ENCODE data around the gene PELI2.

PELI2 gene

GRCh38 chr14:56211844-56212243, 93.6 kb downstream of the PELI2 start:
- Histone ChIP-seq H3K9me3 (ENCODE audit: low read length) (no peaks in the 10 kb centered on the region), H3K4me1 (ENCODE audit: insufficient read depth, low read length) (peaks cover 22% of the 10 kb centered on the region), H3K27me3 (ENCODE audit: control insufficient read depth in 1 of 2, insufficient read depth in 2 of 2, low read length in 2 of 2) (no peaks in the 10 kb centered on the region), H3K4me3 (ENCODE audit: low read depth in 1 of 2, low read length in 2 of 2) (no peak overlapping the region), H3K36me3 (ENCODE audit: insufficient read depth, low read length) (no peaks in the 10 kb centered on the region), H3K27ac (ENCODE audit: low read depth, low read length) (no peak overlapping the region), H3K9ac (ENCODE audit: low read length) (no peak overlapping the region)

GRCh38 chr14:56212521-56212920, 94.3 kb downstream of the PELI2 start:
- Histone ChIP-seq H3K4me1 (ENCODE audit: insufficient read depth, low read length) (peaks cover 28% of the 10 kb centered on the region), H3K36me3 (ENCODE audit: insufficient read depth, low read length) (no peaks in the 10 kb centered on the region), H3K27ac (ENCODE audit: low read depth, low read length) (no peak overlapping the region), H3K9ac (ENCODE audit: low read length) (no peak overlapping the region), H3K27me3 (ENCODE audit: control insufficient read depth in 1 of 2, insufficient read depth in 2 of 2, low read length in 2 of 2) (no peaks in the 10 kb centered on the region), H3K4me3 (ENCODE audit: low read depth in 1 of 2, low read length in 2 of 2) (no peak overlapping the region), H3K9me3 (ENCODE audit: low read length) (no peaks in the 10 kb centered on the region)

- Histone ChIP-seq H3K9me3 (ENCODE audit: low read length) (no peaks in the 10 kb centered on the region), H3K9ac (ENCODE audit: low read length) (no peak overlapping the region), H3K36me3 (ENCODE audit: insufficient read depth, low read length) (no peaks in the 10 kb centered on the region), H3K4me1 (ENCODE audit: insufficient read depth, low read length) (peaks cover 29% of the 10 kb centered on the region), H3K4me3 (ENCODE audit: low read depth in 1 of 2, low read length in 2 of 2) (no peak overlapping the region), H3K27me3 (ENCODE audit: control insufficient read depth in 1 of 2, insufficient read depth in 2 of 2, low read length in 2 of 2) (no peaks in the 10 kb centered on the region), H3K27ac (ENCODE audit: low read depth, low read length) (no peak overlapping the region)
Observed at GRCh38 chr14:56213306-56213705, 95.1 kb downstream of the PELI2 start.

- Histone ChIP-seq H3K36me3 (ENCODE audit: insufficient read depth, low read length) (no peaks in the 10 kb centered on the region), H3K9ac (ENCODE audit: low read length) (no peak overlapping the region), H3K27me3 (ENCODE audit: control insufficient read depth in 1 of 2, insufficient read depth in 2 of 2, low read length in 2 of 2) (no peaks in the 10 kb centered on the region), H3K9me3 (ENCODE audit: low read length) (no peaks in the 10 kb centered on the region), H3K4me1 (ENCODE audit: insufficient read depth, low read length) (peaks cover 47% of the 10 kb centered on the region), H3K27ac (ENCODE audit: low read depth, low read length) (no peak overlapping the region), H3K4me3 (ENCODE audit: low read depth in 1 of 2, low read length in 2 of 2) (no peak overlapping the region)
Observed at GRCh38 chr14:56215180-56215579, 97.0 kb downstream of the PELI2 start.

GRCh38 chr14:56216626-56217379, 98.6 kb downstream of the PELI2 start:
- H3K4me3 ChIP-seq (ENCODE audit: low read depth in 1 of 2, low read length in 2 of 2) = no peak overlapping the region
- H3K9ac ChIP-seq (ENCODE audit: low read length) = no peak overlapping the region
- no peaks in the 10 kb centered on the region for H3K9me3 ChIP-seq (ENCODE audit: low read length)
- peaks cover 58% of the 10 kb centered on the region for H3K4me1 ChIP-seq (ENCODE audit: insufficient read depth, low read length)
- no peak overlapping the region for H3K27ac ChIP-seq (ENCODE audit: low read depth, low read length)
- H3K27me3 ChIP-seq (ENCODE audit: control insufficient read depth in 1 of 2, insufficient read depth in 2 of 2, low read length in 2 of 2) = no peaks in the 10 kb centered on the region
- H3K36me3 ChIP-seq (ENCODE audit: insufficient read depth, low read length) = no peaks in the 10 kb centered on the region

- Histone ChIP-seq H3K9ac (ENCODE audit: low read length) (no peak overlapping the region), H3K4me1 (ENCODE audit: insufficient read depth, low read length) (peaks cover 58% of the 10 kb centered on the region), H3K36me3 (ENCODE audit: insufficient read depth, low read length) (no peaks in the 10 kb centered on the region), H3K4me3 (ENCODE audit: low read depth in 1 of 2, low read length in 2 of 2) (no peak overlapping the region), H3K27ac (ENCODE audit: low read depth, low read length) (no peak overlapping the region), H3K27me3 (ENCODE audit: control insufficient read depth in 1 of 2, insufficient read depth in 2 of 2, low read length in 2 of 2) (no peaks in the 10 kb centered on the region), H3K9me3 (ENCODE audit: low read length) (no peaks in the 10 kb centered on the region)
Observed at GRCh38 chr14:56217380-56218045, 99.3 kb downstream of the PELI2 start.

- Histone ChIP-seq H3K27me3 (ENCODE audit: control insufficient read depth in 1 of 2, insufficient read depth in 2 of 2, low read length in 2 of 2) (no peaks in the 10 kb centered on the region), H3K9me3 (ENCODE audit: low read length) (no peaks in the 10 kb centered on the region), H3K36me3 (ENCODE audit: insufficient read depth, low read length) (no peaks in the 10 kb centered on the region), H3K4me1 (ENCODE audit: insufficient read depth, low read length) (peaks cover 58% of the 10 kb centered on the region), H3K4me3 (ENCODE audit: low read depth in 1 of 2, low read length in 2 of 2) (no peak overlapping the region), H3K9ac (ENCODE audit: low read length) (no peak overlapping the region), H3K27ac (ENCODE audit: low read depth, low read length) (no peak overlapping the region)
Observed at GRCh38 chr14:56219666-56220413, 101.6 kb downstream of the PELI2 start.

GRCh38 chr14:56221382-56222128, 103.3 kb downstream of the PELI2 start:
- Histone ChIP-seq H3K36me3 (ENCODE audit: insufficient read depth, low read length) (no peaks in the 10 kb centered on the region), H3K9ac (ENCODE audit: low read length) (no peak overlapping the region), H3K4me1 (ENCODE audit: insufficient read depth, low read length) (peaks cover 46% of the 10 kb centered on the region), H3K27ac (ENCODE audit: low read depth, low read length) (no peak overlapping the region), H3K4me3 (ENCODE audit: low read depth in 1 of 2, low read length in 2 of 2) (no peak overlapping the region), H3K9me3 (ENCODE audit: low read length) (no peaks in the 10 kb centered on the region), H3K27me3 (ENCODE audit: control insufficient read depth in 1 of 2, insufficient read depth in 2 of 2, low read length in 2 of 2) (no peaks in the 10 kb centered on the region)

GRCh38 chr14:56224229-56224628, 106.0 kb downstream of the PELI2 start:
- Histone ChIP-seq H3K27me3 (ENCODE audit: control insufficient read depth in 1 of 2, insufficient read depth in 2 of 2, low read length in 2 of 2) (no peaks in the 10 kb centered on the region), H3K4me3 (ENCODE audit: low read depth in 1 of 2, low read length in 2 of 2) (no peak overlapping the region), H3K27ac (ENCODE audit: low read depth, low read length) (no peak overlapping the region), H3K36me3 (ENCODE audit: insufficient read depth, low read length) (no peaks in the 10 kb centered on the region), H3K4me1 (ENCODE audit: insufficient read depth, low read length) (peaks cover 20% of the 10 kb centered on the region), H3K9me3 (ENCODE audit: low read length) (no peaks in the 10 kb centered on the region), H3K9ac (ENCODE audit: low read length) (no peak overlapping the region)

- Histone ChIP-seq H3K9ac (ENCODE audit: low read length) (no peak overlapping the region), H3K36me3 (ENCODE audit: insufficient read depth, low read length) (no peaks in the 10 kb centered on the region), H3K4me1 (ENCODE audit: insufficient read depth, low read length) (peaks cover 12% of the 10 kb centered on the region), H3K27me3 (ENCODE audit: control insufficient read depth in 1 of 2, insufficient read depth in 2 of 2, low read length in 2 of 2) (no peaks in the 10 kb centered on the region), H3K9me3 (ENCODE audit: low read length) (no peaks in the 10 kb centered on the region), H3K27ac (ENCODE audit: low read depth, low read length) (no peak overlapping the region), H3K4me3 (ENCODE audit: low read depth in 1 of 2, low read length in 2 of 2) (no peak overlapping the region)
Observed at GRCh38 chr14:56224691-56225681, 106.8 kb downstream of the PELI2 start.
